Measurements from ENCODE around the gene AOPEP.

DNA sequence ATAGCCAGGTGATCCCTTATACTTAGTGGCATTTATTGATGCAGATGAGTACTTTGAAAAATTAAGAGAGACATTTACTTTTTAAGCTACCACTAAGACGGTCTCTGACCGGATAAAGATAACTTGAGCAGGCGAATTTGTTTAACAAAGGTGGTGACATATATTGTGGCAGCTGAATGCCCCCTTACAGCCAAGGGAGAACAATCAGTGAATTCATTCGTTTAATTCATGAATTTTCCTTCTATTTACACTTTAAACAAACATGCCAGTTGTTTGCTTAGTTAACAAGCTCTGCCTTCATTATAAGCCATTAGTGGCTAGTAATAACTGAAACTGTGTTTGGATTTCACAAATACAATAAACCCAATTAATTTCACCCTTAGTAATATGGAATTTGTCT lies 187.1 kb downstream of the AOPEP start:
- no peak for TF ChIP-seq EZH2 (IDR thresholded peaks at IDR 0.05; ENCODE audit: borderline replicate concordance, insufficient read depth, low read length, poor library complexity, severe bottlenecking)
- TF ChIP-seq, protein P1, sequence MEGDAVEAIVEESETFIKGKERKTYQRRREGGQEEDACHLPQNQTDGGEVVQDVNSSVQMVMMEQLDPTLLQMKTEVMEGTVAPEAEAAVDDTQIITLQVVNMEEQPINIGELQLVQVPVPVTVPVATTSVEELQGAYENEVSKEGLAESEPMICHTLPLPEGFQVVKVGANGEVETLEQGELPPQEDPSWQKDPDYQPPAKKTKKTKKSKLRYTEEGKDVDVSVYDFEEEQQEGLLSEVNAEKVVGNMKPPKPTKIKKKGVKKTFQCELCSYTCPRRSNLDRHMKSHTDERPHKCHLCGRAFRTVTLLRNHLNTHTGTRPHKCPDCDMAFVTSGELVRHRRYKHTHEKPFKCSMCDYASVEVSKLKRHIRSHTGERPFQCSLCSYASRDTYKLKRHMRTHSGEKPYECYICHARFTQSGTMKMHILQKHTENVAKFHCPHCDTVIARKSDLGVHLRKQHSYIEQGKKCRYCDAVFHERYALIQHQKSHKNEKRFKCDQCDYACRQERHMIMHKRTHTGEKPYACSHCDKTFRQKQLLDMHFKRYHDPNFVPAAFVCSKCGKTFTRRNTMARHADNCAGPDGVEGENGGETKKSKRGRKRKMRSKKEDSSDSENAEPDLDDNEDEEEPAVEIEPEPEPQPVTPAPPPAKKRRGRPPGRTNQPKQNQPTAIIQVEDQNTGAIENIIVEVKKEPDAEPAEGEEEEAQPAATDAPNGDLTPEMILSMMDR (IDR thresholded peaks at IDR 0.05; ENCODE audit: poor library complexity, severe bottlenecking) = no peak
- TF ChIP-seq EP300 (conservative IDR thresholded peaks at IDR 0.05; ENCODE audit: poor library complexity, severe bottlenecking) = no peak
- TF ChIP-seq TAF1 (IDR thresholded peaks at IDR 0.05; ENCODE audit: low read depth) = no peak
- TF ChIP-seq SMC3 (conservative IDR thresholded peaks at IDR 0.05; ENCODE audit: poor library complexity) = no peak
- TF ChIP-seq REST (IDR thresholded peaks at IDR 0.05; ENCODE audit: borderline replicate concordance) = no peak
